HepG2 (cell line): ENCODE measurements around the gene AADACL4. TPM values are rescaled to one million over a fixed set of nuclear protein-coding genes. Genes with fewer than 3 reads are reported as not detected.

Experiments
- ATAC-seq: fragments of 200-7000 bp; cut with Tn5 transposase; 3 replicates; pipeline ENCODE4 v1.9.1; 2020; ENCODE audit warnings: mild to moderate bottlenecking, moderate library complexity
- BruUV-seq: library from RNA; stranded (reverse); fragments of 400-500 nt; replicated peaks from 2 replicates; lab custom pipeline; 2021; lab: Mats Ljungman, UMichigan
- CTCF ChIA-PET: fragments of 300-600 bp; formaldehyde crosslinking; extraction: SDS; loops from one replicate; lab custom pipeline; 2021; ENCODE audit warnings: low total read pairs, inconsistent platforms, low intra/inter-chr PET ratio; lab: Yijun Ruan, JAX
- POLR2A ChIA-PET: fragments of 350-600 bp; sonication (Branson Sonifier 250); formaldehyde crosslinking; loops from one replicate; lab custom pipeline; 2020; ENCODE audit warnings: antibody characterized with exemption, inconsistent platforms; lab: Yijun Ruan, JAX
- DNase-seq: peaks from one replicate; pipeline ENCODE4 v3.0.0-alpha.2; 2015; ENCODE audit warnings: low spot score
- FAIRE-seq: peaks from 3 replicates; lab custom pipeline; 2011; peaks lifted over from hg19 to GRCh38; lab: Jason Lieb, UNC
- H2AFZ ChIP-seq: one replicate; pipeline ENCODE4 v1.6.1; 2011; ENCODE audit warnings: low read length, inconsistent platforms
- H3K27ac ChIP-seq: fragments of 300-600 bp; 3 replicates; pipeline ENCODE4 v1.8.0; 2011; ENCODE audit warnings: mixed run types, mild to moderate bottlenecking, mixed read lengths, low read length, inconsistent platforms; ENCODE audit not compliant: insufficient read depth; ENCODE audit errors: extremely low read length
- H3K27me3 ChIP-seq, 2 experiments: fragments of 200-600 bp in 1 of 2; 2 replicates in 1 of 2; 3 replicates in 1 of 2; pipeline versions ENCODE4 v1.6.0 to v1.8.0; 2011; ENCODE audit warnings: low read length in 2 of 2, mild to moderate bottlenecking in 2 of 2, moderate library complexity in 2 of 2, inconsistent platforms in 1 of 2; ENCODE audit not compliant: insufficient read depth in 2 of 2, control insufficient read depth in 1 of 2
- H3K36me3 ChIP-seq, 2 experiments: fragments of 200-600 bp in 1 of 2; replicated peaks in 1 of 2; 2 replicates in 1 of 2; 3 replicates in 1 of 2; pipeline versions ENCODE4 v1.5.1 to v1.8.0; 2011; ENCODE audit warnings: low read length in 2 of 2, inconsistent platforms in 1 of 2; ENCODE audit not compliant: insufficient read depth in 2 of 2, control insufficient read depth in 1 of 2
- H3K4me1 ChIP-seq: 2 replicates; pipeline ENCODE4 v1.5.1; 2012; ENCODE audit warnings: low read length, inconsistent platforms; ENCODE audit not compliant: insufficient read depth
- H3K4me2 ChIP-seq: 2 replicates; pipeline ENCODE4 v1.6.0; 2011; ENCODE audit warnings: low read depth, low read length, inconsistent platforms
- H3K4me3 ChIP-seq, 3 experiments: fragments of 200-600 bp in 1 of 3; sonication (generic), shearing (Covaris generic) in 1 of 3; replicated peaks in 1 of 3; 2 replicates each; pipeline ENCODE4 v1.5.1; 2011 to 2016; ENCODE audit warnings: low read length in 3 of 3, inconsistent platforms in 2 of 3, low read depth in 2 of 3, mild to moderate bottlenecking in 2 of 3, control low read depth in 1 of 3, mixed read lengths in 1 of 3; ENCODE audit not compliant: insufficient read depth in 1 of 3
- H3K79me2 ChIP-seq: one replicate; pipeline ENCODE4 v1.6.1; 2011; ENCODE audit warnings: low read length, inconsistent platforms; ENCODE audit not compliant: insufficient read depth
- H3K9ac ChIP-seq: 2 replicates; pipeline ENCODE4 v1.6.0; 2011; ENCODE audit warnings: mild to moderate bottlenecking, low read depth, low read length, inconsistent platforms; ENCODE audit not compliant: insufficient read depth
- H3K9me3 ChIP-seq: 2 replicates; pipeline ENCODE4 v1.5.1; 2012; ENCODE audit warnings: mild to moderate bottlenecking, low read length
- H4K20me1 ChIP-seq: 2 replicates; pipeline ENCODE4 v1.6.0; 2011; ENCODE audit warnings: inconsistent platforms, mild to moderate bottlenecking, low read length, moderate library complexity; ENCODE audit not compliant: insufficient read depth
- ARNT2 ChIP-seq: sonication (generic); formaldehyde crosslinking; IDR thresholded peaks from 2 replicates; pipeline ENCODE4 v1.8.0; 2022; ENCODE audit warnings: mild to moderate bottlenecking, low read depth, missing genetic modification reagents, moderate library complexity
- FOXK1 ChIP-seq: sonication (generic); formaldehyde crosslinking; IDR thresholded peaks from 2 replicates; pipeline ENCODE4 v1.4.0; 2020; ENCODE audit warnings: low read depth, missing genetic modification reagents, borderline replicate concordance
- MBD4 ChIP-seq: IDR thresholded peaks from 2 replicates; pipeline ENCODE4 v1.6.1; 2012; ENCODE audit warnings: low read length, inconsistent platforms, borderline replicate concordance
- MED13 ChIP-seq: sonication (generic); formaldehyde crosslinking; IDR thresholded peaks from 2 replicates; pipeline ENCODE4 v1.5.0; 2020; ENCODE audit warnings: missing genetic modification reagents
- RBAK ChIP-seq: sonication (generic); formaldehyde crosslinking; IDR thresholded peaks from 2 replicates; pipeline ENCODE4 v1.5.1; 2020; ENCODE audit warnings: mild to moderate bottlenecking, missing genetic modification reagents
- RFX1 ChIP-seq: fragments of 450-650 bp; IDR thresholded peaks from 2 replicates; pipeline ENCODE4 v1.6.1; 2017
- ZNF550 ChIP-seq: sonication (generic); formaldehyde crosslinking; IDR thresholded peaks from 2 replicates; pipeline ENCODE4 v1.4.0; 2020; ENCODE audit warnings: mild to moderate bottlenecking, missing genetic modification reagents, borderline replicate concordance
- ZNF674 ChIP-seq: sonication (generic); formaldehyde crosslinking; IDR thresholded peaks from 2 replicates; pipeline ENCODE4 v1.5.0; 2020; ENCODE audit warnings: low read depth, mild to moderate bottlenecking, missing genetic modification reagents
- ZSCAN25 ChIP-seq: sonication (generic); formaldehyde crosslinking; IDR thresholded peaks from 2 replicates; pipeline ENCODE4 v1.8.0; 2022; ENCODE audit warnings: mild to moderate bottlenecking, missing genetic modification reagents
- WGBS: methylation state at CpG from one replicate; pipeline ENCODE4 v1.1.6; 2017; ENCODE audit warnings: low lambda C conversion rate; 5-methylcytosine and 5-hydroxymethylcytosine counted together
- in situ Hi-C: cut with HindIII; loops from 2 replicates; pipeline ENCODE4 v1.10.0; 2017; ENCODE audit warnings: low pct_unique_long_range_greater_than_20kb; ENCODE audit not compliant: extremely low pct_ligation_motif_present
- intact Hi-C: fragments of 100-400 bp; cut with micrococcal nuclease; formaldehyde crosslinking; loops from one replicate; pipeline ENCODE4 v1.10.0; 2022; ENCODE audit not compliant: unreplicated experiment
- polyA plus RNA-seq, 8 experiments: library from polyadenylated mRNA; depleted of rRNA in 3 of 8; stranded (reverse) in 7 of 8; unstranded in 1 of 8; fragments of >200 nt; fragmentation: Illumina TruSeq in 4 of 8; extraction: Trizol in 4 of 8; gene quantifications; 2 replicates each; pipeline versions ENCODE4 v1.2.1 to v1.2.3, GENCODE V29; 2011 to 2016; ENCODE audit warnings: low read depth in 4 of 8, missing spikeins in 1 of 8, mixed read lengths in 1 of 8; ENCODE audit not compliant: insufficient read depth in 1 of 8
- total RNA-seq, 5 experiments: library from RNA; depleted of rRNA; stranded (reverse); fragments of >200 nt; fragmentation: Illumina TruSeq; extraction: Trizol; gene quantifications; 2 replicates each; pipeline ENCODE4 v1.2.3, GENCODE V29; 2016; ENCODE audit warnings: low read depth in 1 of 5
- TF ChIP-seq, protein P1 (sequence below): sonication (generic); formaldehyde crosslinking; IDR thresholded peaks from 2 replicates; pipeline ENCODE4 v1.4.0; 2020; ENCODE audit warnings: mild to moderate bottlenecking, missing genetic modification reagents
- TF ChIP-seq, protein P2 (sequence below): sonication (generic); formaldehyde crosslinking; IDR thresholded peaks from 2 replicates; pipeline ENCODE4 v1.5.1; 2020; ENCODE audit warnings: mild to moderate bottlenecking, missing genetic modification reagents, borderline replicate concordance
- TF ChIP-seq, protein P3 (sequence below): sonication (generic); formaldehyde crosslinking; IDR thresholded peaks from 2 replicates; pipeline ENCODE4 v1.5.0; 2020; ENCODE audit warnings: missing genetic modification reagents
- TF ChIP-seq, protein P4 (sequence below): sonication (generic); formaldehyde crosslinking; conservative IDR thresholded peaks from 2 replicates; pipeline ENCODE4 v1.8.0; 2022; ENCODE audit warnings: missing genetic modification reagents

Gene AADACL4
- total and polyA plus RNA-seq, 2 of the 13 experiments (the other 11 are each of a cell fraction or from before 2014, with no cell fraction given) = not detected

DNA sequence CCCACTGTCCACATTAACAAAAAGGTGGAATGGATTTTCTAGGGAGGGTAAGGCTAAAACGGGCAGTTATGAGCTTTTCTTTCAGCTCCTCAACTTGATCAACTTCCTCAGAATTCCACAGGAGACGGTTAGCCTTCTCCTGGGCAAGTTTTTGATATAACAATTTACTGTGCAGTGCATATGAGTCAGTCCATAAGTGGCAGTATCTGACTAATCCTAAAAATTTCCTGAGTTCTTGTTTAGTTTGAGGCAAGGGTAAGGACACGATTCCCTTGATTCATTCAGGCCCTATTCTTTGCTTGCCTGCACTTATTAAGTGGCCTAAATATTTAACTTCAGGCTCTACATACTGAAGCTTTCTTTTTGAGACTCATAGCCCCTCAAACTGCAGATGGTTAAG is 65.8 kb downstream of the AADACL4 start:
- ATAC-seq (no peak), FAIRE-seq (no peak), DNase-seq (no peak)
- ChIA-PET CTCF (no interaction called here), POLR2A (no interaction called here)
- WGBS = 0% methylated on average over 3 of the region's 3 CpGs
- in situ Hi-C loops = no loop called here
- Histone ChIP-seq H3K4me2 (no peak overlapping the region), H3K9ac (no peak overlapping the region), H2AFZ (no peak overlapping the region), H3K4me1 (no peaks in the 10 kb centered on the region), H3K27ac (no peak overlapping the region), H3K36me3 (no peaks in the 10 kb centered on the region), H3K4me3 (no peak overlapping the region), H4K20me1 (no peaks in the 10 kb centered on the region), H3K79me2 (no peaks in the 10 kb centered on the region), H3K27me3 (peaks cover 1 to 10% of the 10 kb centered on the region in 2 experiments; a peak in 2 of 5 replicates), H3K9me3 (no peaks in the 10 kb centered on the region)
- TF ChIP-seq RBAK (CRISPR knock-in tag) = no peak
- TF ChIP-seq MBD4 = no peak
- no peak for TF ChIP-seq ZSCAN25 (CRISPR knock-in tag)
- TF ChIP-seq, protein P1, sequence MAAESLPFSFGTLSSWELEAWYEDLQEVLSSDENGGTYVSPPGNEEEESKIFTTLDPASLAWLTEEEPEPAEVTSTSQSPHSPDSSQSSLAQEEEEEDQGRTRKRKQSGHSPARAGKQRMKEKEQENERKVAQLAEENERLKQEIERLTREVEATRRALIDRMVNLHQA (CRISPR knock-in tag) = no peak
- no peak for TF ChIP-seq ZNF550 (CRISPR knock-in tag)
- no peak for TF ChIP-seq MED13 (CRISPR knock-in tag)
- TF ChIP-seq, protein P2, sequence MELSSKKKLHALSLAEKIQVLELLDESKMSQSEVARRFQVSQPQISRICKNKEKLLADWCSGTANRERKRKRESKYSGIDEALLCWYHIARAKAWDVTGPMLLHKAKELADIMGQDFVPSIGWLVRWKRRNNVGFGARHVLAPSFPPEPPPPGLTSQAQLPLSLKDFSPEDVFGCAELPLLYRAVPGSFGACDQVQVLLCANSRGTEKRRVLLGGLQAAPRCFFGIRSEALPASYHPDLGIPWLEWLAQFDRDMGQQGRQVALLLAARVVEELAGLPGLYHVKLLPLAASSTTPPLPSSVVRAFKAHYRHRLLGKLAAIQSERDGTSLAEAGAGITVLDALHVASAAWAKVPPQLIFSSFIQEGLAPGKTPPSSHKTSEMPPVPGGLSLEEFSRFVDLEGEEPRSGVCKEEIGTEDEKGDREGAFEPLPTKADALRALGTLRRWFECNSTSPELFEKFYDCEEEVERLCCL = no peak
- no peak for TF ChIP-seq ARNT2 (CRISPR knock-in tag)
- TF ChIP-seq FOXK1 (CRISPR knock-in tag) = no peak
- TF ChIP-seq, protein P3, sequence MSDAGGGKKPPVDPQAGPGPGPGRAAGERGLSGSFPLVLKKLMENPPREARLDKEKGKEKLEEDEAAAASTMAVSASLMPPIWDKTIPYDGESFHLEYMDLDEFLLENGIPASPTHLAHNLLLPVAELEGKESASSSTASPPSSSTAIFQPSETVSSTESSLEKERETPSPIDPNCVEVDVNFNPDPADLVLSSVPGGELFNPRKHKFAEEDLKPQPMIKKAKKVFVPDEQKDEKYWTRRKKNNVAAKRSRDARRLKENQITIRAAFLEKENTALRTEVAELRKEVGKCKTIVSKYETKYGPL (CRISPR knock-in tag) = no peak
- TF ChIP-seq, protein P4, sequence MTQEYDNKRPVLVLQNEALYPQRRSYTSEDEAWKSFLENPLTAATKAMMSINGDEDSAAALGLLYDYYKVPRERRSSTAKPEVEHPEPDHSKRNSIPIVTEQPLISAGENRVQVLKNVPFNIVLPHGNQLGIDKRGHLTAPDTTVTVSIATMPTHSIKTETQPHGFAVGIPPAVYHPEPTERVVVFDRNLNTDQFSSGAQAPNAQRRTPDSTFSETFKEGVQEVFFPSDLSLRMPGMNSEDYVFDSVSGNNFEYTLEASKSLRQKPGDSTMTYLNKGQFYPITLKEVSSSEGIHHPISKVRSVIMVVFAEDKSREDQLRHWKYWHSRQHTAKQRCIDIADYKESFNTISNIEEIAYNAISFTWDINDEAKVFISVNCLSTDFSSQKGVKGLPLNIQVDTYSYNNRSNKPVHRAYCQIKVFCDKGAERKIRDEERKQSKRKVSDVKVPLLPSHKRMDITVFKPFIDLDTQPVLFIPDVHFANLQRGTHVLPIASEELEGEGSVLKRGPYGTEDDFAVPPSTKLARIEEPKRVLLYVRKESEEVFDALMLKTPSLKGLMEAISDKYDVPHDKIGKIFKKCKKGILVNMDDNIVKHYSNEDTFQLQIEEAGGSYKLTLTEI (CRISPR knock-in tag) = no peak
- TF ChIP-seq RFX1 = no peak
- no peak for TF ChIP-seq ZNF674
- intact Hi-C loops = no loop called here
- no TSS peak for BruUV-seq
